Transverse colon (tissue), 4 donors: Measurements from ENCODE around the gene RBFOX2. TPM values are rescaled to one million over a fixed set of nuclear protein-coding genes. Genes with fewer than 3 reads are reported as not detected.

Experiments used
- DNase-seq: peaks from one replicate; pipeline ENCODE4 v3.0.0-alpha.2; 2019
- H3K27ac ChIP-seq, 4 donors: fragments of 200-600 bp; sonication (generic); 2 replicates each; pipeline ENCODE4 v1.5.1; 2016 to 2018; ENCODE audit warnings: inconsistent platforms in 4 of 4
- H3K27me3 ChIP-seq: fragments of 200-600 bp; sonication (generic); 2 replicates; pipeline ENCODE4 v1.5.1; 2017; ENCODE audit warnings: inconsistent platforms
- H3K36me3 ChIP-seq, 4 donors: fragments of 200-600 bp; sonication (generic); 2 replicates each; pipeline ENCODE4 v1.5.1; 2017 to 2019; ENCODE audit warnings: inconsistent platforms in 4 of 4
- H3K4me1 ChIP-seq, 4 donors: fragments of 200-600 bp; sonication (generic); 2 replicates each; pipeline ENCODE4 v1.5.1; 2017 to 2020; ENCODE audit warnings: inconsistent platforms in 4 of 4
- H3K4me3 ChIP-seq, 4 donors: fragments of 200-600 bp; sonication (generic); 1 replicate in 1 of 4; 2 replicates in 3 of 4; pipeline versions ENCODE4 v1.5.1 to v1.6.1; 2017 to 2019; ENCODE audit warnings: inconsistent platforms in 4 of 4
- H3K9me3 ChIP-seq, 2 donors: fragments of 200-600 bp; sonication (generic); 2 replicates each; pipeline ENCODE4 v1.5.1; 2017 to 2019; ENCODE audit warnings: inconsistent platforms in 2 of 2
- EP300 ChIP-seq: sonication (generic); formaldehyde crosslinking; IDR thresholded peaks from one replicate; pipeline ENCODE4 v1.6.1; 2017; ENCODE audit warnings: antibody characterized with exemption, low read depth
- POLR2A ChIP-seq: fragments of 450-650 bp; IDR thresholded peaks from one replicate; pipeline ENCODE4 v1.6.1; 2016; ENCODE audit warnings: antibody characterized with exemption, mild to moderate bottlenecking, moderate library complexity
- POLR2AphosphoS5 ChIP-seq, 3 donors: sonication (generic); formaldehyde crosslinking; IDR thresholded peaks; one replicate each; pipeline ENCODE4 v1.6.1; 2016; ENCODE audit warnings: antibody characterized with exemption in 3 of 3
- WGBS, 2 donors: methylation state at CpG; one replicate each; pipeline ENCODE4 v1.1.5; 2018; ENCODE audit warnings: low coverage in 1 of 2; 5-methylcytosine and 5-hydroxymethylcytosine counted together
- in situ Hi-C, 4 donors: fragments of 200-750 bp; cut with MboI; loops; one replicate each; pipeline versions ENCODE4 v1.15.0 to v1.15.1; 2017; ENCODE audit warnings: low sequenced_read_pairs in 3 of 4, low pct_ligation_motif_present in 1 of 4, low pct_unique_long_range_greater_than_20kb in 1 of 4
- intact Hi-C: fragments of 100-400 bp; cut with DNase I; formaldehyde crosslinking; loops from one replicate; pipeline ENCODE4 v1.15.1; 2023; ENCODE audit warnings: low total_unique reads
- total RNA-seq, 4 donors: library from RNA; depleted of rRNA; stranded (reverse); fragments of >200 nt; gene quantifications; one replicate each; pipeline ENCODE4 v1.1.0, GENCODE V29; 2016
- TF ChIP-seq, protein P1 (sequence below), 5 experiments: fragments of 200-600 bp in 3 of 5; fragments of 450-650 bp in 2 of 5; sonication (generic) in 3 of 5; IDR thresholded peaks; 1 replicate in 2 of 5; 2 replicates in 3 of 5; pipeline ENCODE4 v1.5.1; 2016 to 2017; ENCODE audit warnings: antibody characterized with exemption in 5 of 5, inconsistent platforms in 3 of 5, mild to moderate bottlenecking in 2 of 5, moderate library complexity in 1 of 5

The RBFOX2 gene
- total RNA-seq, 4 donors from 2014 or later: 27.3 to 61.1 (median 43.1) TPM

DNA sequence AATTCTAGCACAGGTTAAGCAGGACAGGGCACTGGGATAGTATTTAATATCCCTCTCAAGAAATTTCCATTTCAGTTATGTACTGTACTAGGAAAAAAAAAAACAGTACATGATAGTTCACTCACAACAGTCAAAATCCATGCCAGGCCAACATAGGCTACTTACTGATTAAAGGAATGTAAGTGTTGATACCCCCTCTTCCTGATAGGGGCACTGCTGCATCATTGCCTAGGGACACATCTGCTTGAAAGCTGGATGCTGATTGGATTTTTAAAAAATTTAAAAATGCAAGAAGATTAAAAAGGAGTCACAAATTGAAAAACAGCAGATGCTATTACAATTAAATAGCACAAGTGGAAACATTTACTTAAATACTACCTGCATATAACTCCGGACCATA, 267.6 kb downstream of the RBFOX2 start:
- H3K4me1 ChIP-seq: peaks cover 0 to 11% (median 0%) of the 10 kb centered on the region in 4 donors
- WGBS, 2 donors: 88 to 96% methylated on average over 1 of the region's 1 CpG
- intact Hi-C loops: no loop called here

DNA sequence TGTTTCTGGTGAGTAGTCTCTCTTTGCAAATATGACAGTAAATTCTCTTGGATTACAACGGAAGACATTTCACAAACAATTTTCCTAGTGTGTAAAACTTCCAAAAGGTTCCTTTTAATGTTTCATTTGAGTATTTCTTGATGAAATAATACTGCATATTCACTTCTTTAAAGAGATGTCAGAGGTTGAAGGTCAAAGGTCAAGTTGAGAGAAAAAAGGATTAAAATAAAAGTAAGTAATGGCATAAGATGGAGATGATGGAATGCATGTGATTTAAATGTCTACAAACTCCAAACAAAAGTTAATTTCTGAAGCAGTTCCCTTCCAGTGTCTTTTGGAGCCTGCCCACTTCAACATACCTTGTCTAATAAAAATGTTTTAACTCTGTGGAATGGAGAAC, 270.2 kb downstream of the RBFOX2 start:
- 64 to 70% methylated on average over 1 of the region's 1 CpG for WGBS, 2 donors
- H3K27me3 ChIP-seq: no peaks in the 10 kb centered on the region
- TF ChIP-seq, protein P1, sequence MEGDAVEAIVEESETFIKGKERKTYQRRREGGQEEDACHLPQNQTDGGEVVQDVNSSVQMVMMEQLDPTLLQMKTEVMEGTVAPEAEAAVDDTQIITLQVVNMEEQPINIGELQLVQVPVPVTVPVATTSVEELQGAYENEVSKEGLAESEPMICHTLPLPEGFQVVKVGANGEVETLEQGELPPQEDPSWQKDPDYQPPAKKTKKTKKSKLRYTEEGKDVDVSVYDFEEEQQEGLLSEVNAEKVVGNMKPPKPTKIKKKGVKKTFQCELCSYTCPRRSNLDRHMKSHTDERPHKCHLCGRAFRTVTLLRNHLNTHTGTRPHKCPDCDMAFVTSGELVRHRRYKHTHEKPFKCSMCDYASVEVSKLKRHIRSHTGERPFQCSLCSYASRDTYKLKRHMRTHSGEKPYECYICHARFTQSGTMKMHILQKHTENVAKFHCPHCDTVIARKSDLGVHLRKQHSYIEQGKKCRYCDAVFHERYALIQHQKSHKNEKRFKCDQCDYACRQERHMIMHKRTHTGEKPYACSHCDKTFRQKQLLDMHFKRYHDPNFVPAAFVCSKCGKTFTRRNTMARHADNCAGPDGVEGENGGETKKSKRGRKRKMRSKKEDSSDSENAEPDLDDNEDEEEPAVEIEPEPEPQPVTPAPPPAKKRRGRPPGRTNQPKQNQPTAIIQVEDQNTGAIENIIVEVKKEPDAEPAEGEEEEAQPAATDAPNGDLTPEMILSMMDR (IDR thresholded peaks at IDR 0.05): no peak
- TF ChIP-seq POLR2A (no peak), POLR2AphosphoS5 (IDR thresholded peaks at IDR 0.05) (no peak), EP300 (no peak)
- H3K36me3 ChIP-seq: peaks cover 0 to 6% (median 0%) of the 10 kb centered on the region in 4 donors
- no peak overlapping the region for H3K4me3 ChIP-seq
- no peak overlapping the region for H3K27ac ChIP-seq
- peaks cover 0 to 11% (median 0%) of the 10 kb centered on the region in 4 donors for H3K4me1 ChIP-seq
- in situ Hi-C loops (no loop called here), intact Hi-C loops (no loop called here)
- DNase-seq: no peak
- H3K9me3 ChIP-seq: no peaks in the 10 kb centered on the region

More for the DNA sequence above, 267.6 kb downstream of the RBFOX2 start:
- H3K4me3 ChIP-seq: no peak overlapping the region
- TF ChIP-seq, protein P1 (IDR thresholded peaks at IDR 0.05): peak in 1 of 5 experiments; percentile 9
- TF ChIP-seq POLR2AphosphoS5 (IDR thresholded peaks at IDR 0.05): no peak
- DNase-seq: no peak
- no peaks in the 10 kb centered on the region for H3K9me3 ChIP-seq
- H3K27me3 ChIP-seq: no peaks in the 10 kb centered on the region
- H3K36me3 ChIP-seq: peaks cover 0 to 6% (median 0%) of the 10 kb centered on the region in 4 donors
- H3K27ac ChIP-seq: no peak overlapping the region
- in situ Hi-C loops: no loop called here

DNA sequence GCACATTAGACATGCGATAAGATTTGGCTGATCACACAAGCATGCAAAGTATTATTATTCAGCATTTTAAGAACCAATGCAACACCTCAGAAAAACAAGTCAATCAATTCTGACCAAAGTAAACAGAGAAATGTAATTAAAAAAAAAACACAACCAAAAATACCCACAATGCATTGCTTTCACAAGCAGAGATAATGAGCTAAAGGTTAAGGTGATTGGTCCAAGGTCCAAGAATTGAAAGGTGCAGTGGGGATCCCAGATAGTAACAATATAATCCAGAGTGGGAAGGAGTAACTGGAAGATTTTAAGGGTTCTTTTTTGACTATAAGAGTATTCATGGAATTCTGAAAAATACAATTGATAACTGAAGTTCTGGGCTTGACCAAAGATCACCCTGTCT, 271.9 kb downstream of the RBFOX2 start:
- H3K36me3 ChIP-seq: peaks cover 0 to 14% (median 0%) of the 10 kb centered on the region in 4 donors
- H3K27me3 ChIP-seq: no peaks in the 10 kb centered on the region
- no peaks in the 10 kb centered on the region for H3K9me3 ChIP-seq
- intact Hi-C loops: no loop called here
- no peak for DNase-seq
- no peak overlapping the region for H3K27ac ChIP-seq
- in situ Hi-C loops: no loop called here
- H3K4me3 ChIP-seq: no peak overlapping the region
- TF ChIP-seq POLR2A (no peak), EP300 (no peak)
- TF ChIP-seq, protein P1 (IDR thresholded peaks at IDR 0.05): no peak
- H3K4me1 ChIP-seq: peaks cover 0 to 11% (median 0%) of the 10 kb centered on the region in 4 donors
- WGBS, 2 donors: 80 to 89% methylated on average over 1 of the region's 1 CpG

DNA sequence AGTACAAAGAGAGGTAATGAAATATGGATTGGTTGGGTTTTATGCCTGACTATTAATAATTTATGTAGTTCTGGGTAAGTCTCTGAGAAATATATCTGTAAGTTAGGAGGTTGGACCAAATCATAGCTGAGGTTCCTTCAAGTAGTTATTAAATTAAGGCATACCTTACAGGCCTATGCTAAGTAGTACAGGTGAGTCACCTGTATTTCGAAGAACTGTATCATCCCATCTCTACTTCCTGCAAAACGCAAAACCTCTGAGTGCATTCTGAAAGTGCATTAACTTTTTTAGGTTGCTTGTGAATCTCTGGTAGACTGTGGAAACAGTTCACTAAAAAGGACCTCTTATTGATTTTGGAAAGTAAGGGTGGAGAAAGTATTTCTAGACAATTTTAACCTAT, 273.9 kb downstream of the RBFOX2 start:
- Histone ChIP-seq H3K4me1 (peaks cover 0 to 11% (median 0%) of the 10 kb centered on the region in 4 donors), H3K4me3 (no peak overlapping the region), H3K27me3 (no peaks in the 10 kb centered on the region), H3K27ac (no peak overlapping the region), H3K36me3 (peaks cover 0 to 14% (median 0%) of the 10 kb centered on the region in 4 donors), H3K9me3 (no peaks in the 10 kb centered on the region)
- intact Hi-C loops: no loop called here
- no peak for DNase-seq
- TF ChIP-seq POLR2AphosphoS5 (IDR thresholded peaks at IDR 0.05): no peak
- TF ChIP-seq POLR2A: no peak
- TF ChIP-seq, protein P1 (IDR thresholded peaks at IDR 0.05): no peak
- no peak for TF ChIP-seq EP300
- in situ Hi-C loops: no loop called here
- 87% methylated on average over 2 of the region's 2 CpGs; no CpG with 5 or more reads in 1 of the 2 donors for WGBS, 2 donors
